Endothelial cell of umbilical vein (primary cell): ENCODE measurements around the gene TAF8. TPM values are rescaled to one million over a fixed set of nuclear protein-coding genes. Genes with fewer than 3 reads are reported as not detected.

Experiments
- BruUV-seq: library from RNA; stranded (reverse); fragments of 400-500 nt; replicated peaks from 2 replicates; lab custom pipeline; 2021; lab: Mats Ljungman, UMichigan
- CTCF ChIA-PET: fragments of 300-600, 350-600 bp; sonication (Branson Sonifier 250); formaldehyde crosslinking; loops from one replicate; lab custom pipeline; 2021; ENCODE audit warnings: antibody characterized with exemption, inconsistent platforms; lab: Charles Lee
- POLR2A ChIA-PET: fragments of 300-600, 350-600 bp; sonication (Branson Sonifier 250); formaldehyde crosslinking; loops from one replicate; lab custom pipeline; 2021; ENCODE audit warnings: antibody characterized with exemption, inconsistent platforms; lab: Charles Lee
- DNase-seq: peaks from one replicate; pipeline ENCODE4 v3.0.0-alpha.2; 2011; ENCODE audit warnings: low read depth, low spot score
- FAIRE-seq: peaks from 2 replicates; lab custom pipeline; 2011; peaks lifted over from hg19 to GRCh38; lab: Jason Lieb, UNC
- H2AFZ ChIP-seq: 2 replicates; pipeline ENCODE4 v1.6.0; 2012; ENCODE audit warnings: low read depth, low read length, control low read depth, inconsistent platforms
- H3K27ac ChIP-seq: 2 replicates; pipeline ENCODE4 v1.5.1; 2011; ENCODE audit warnings: low read depth, mild to moderate bottlenecking, control low read depth, low read length, moderate library complexity; ENCODE audit not compliant: insufficient read depth
- H3K27me3 ChIP-seq, 2 experiments: 2 replicates each; pipeline versions ENCODE4 v1.6.0 to v1.6.1; 2011; ENCODE audit warnings: low read length in 2 of 2, mixed read lengths in 1 of 2; ENCODE audit not compliant: control insufficient read depth in 2 of 2, insufficient read depth in 2 of 2
- H3K36me3 ChIP-seq, 2 experiments: 2 replicates in 1 of 2; 3 replicates in 1 of 2; pipeline ENCODE4 v1.5.1; 2011; ENCODE audit warnings: low read length in 2 of 2, mild to moderate bottlenecking in 1 of 2, moderate library complexity in 1 of 2; ENCODE audit not compliant: control insufficient read depth in 2 of 2, insufficient read depth in 2 of 2; ENCODE audit errors: extremely low read depth in 1 of 2
- H3K4me1 ChIP-seq: 3 replicates; pipeline ENCODE4 v1.5.1; 2011; ENCODE audit warnings: mild to moderate bottlenecking, low read length; ENCODE audit not compliant: control insufficient read depth, insufficient read depth; ENCODE audit errors: extremely low read depth
- H3K4me2 ChIP-seq: 2 replicates; pipeline ENCODE4 v1.6.1; 2011; ENCODE audit warnings: low read length, control low read depth, mixed read lengths; ENCODE audit not compliant: insufficient read depth
- H3K4me3 ChIP-seq, 3 experiments: fragments of 200-600 bp in 1 of 3; sonication (generic), shearing (Covaris generic) in 1 of 3; replicated peaks in 1 of 3; 2 replicates each; pipeline ENCODE4 v1.5.1; 2011 to 2016; ENCODE audit warnings: control low read depth in 3 of 3, low read length in 3 of 3, mild to moderate bottlenecking in 2 of 3, inconsistent platforms in 1 of 3, low read depth in 1 of 3, moderate library complexity in 1 of 3; ENCODE audit not compliant: insufficient read depth in 1 of 3
- H3K79me2 ChIP-seq: 2 replicates; pipeline ENCODE4 v1.6.0; 2012; ENCODE audit warnings: low read length, inconsistent platforms; ENCODE audit not compliant: control insufficient read depth, insufficient read depth
- H3K9ac ChIP-seq: replicated peaks from 2 replicates; pipeline ENCODE3; 2011; ENCODE audit warnings: low read length, control low read depth; ENCODE audit not compliant: insufficient read depth; ENCODE audit errors: extremely low read depth
- H3K9me1 ChIP-seq: replicated peaks from 3 replicates; pipeline ENCODE4 v1.6.0; 2011; ENCODE audit warnings: mild to moderate bottlenecking, low read length; ENCODE audit not compliant: control insufficient read depth, insufficient read depth; ENCODE audit errors: extremely low read depth
- H3K9me3 ChIP-seq: replicated peaks from 2 replicates; pipeline ENCODE4 v1.5.1; 2012; ENCODE audit warnings: low read length, inconsistent platforms; ENCODE audit not compliant: control insufficient read depth, insufficient read depth
- H4K20me1 ChIP-seq: replicated peaks from 2 replicates; pipeline ENCODE3; 2011; ENCODE audit warnings: mild to moderate bottlenecking, low read length; ENCODE audit not compliant: control insufficient read depth, insufficient read depth; ENCODE audit errors: extremely low read depth
- EZH2 ChIP-seq: IDR thresholded peaks from 2 replicates; pipeline ENCODE4 v1.6.1; 2012; ENCODE audit warnings: borderline replicate concordance, low read depth, mild to moderate bottlenecking, moderate library complexity, low read length, inconsistent platforms; ENCODE audit not compliant: severe bottlenecking
- FOS ChIP-seq: IDR thresholded peaks from 2 replicates; pipeline ENCODE4 v1.6.1; 2011; ENCODE audit warnings: mild to moderate bottlenecking, low read length, moderate library complexity, borderline replicate concordance; ENCODE audit not compliant: insufficient read depth
- GATA2 ChIP-seq: IDR thresholded peaks from 2 replicates; pipeline ENCODE4 v1.7.0; 2011; ENCODE audit warnings: low read depth, mild to moderate bottlenecking, moderate library complexity, mixed read lengths, low read length; ENCODE audit not compliant: insufficient read length, insufficient read depth
- JUN ChIP-seq: IDR thresholded peaks from 2 replicates; pipeline ENCODE4 v1.6.1; 2011; ENCODE audit warnings: borderline replicate concordance, low read depth; ENCODE audit not compliant: insufficient read length, insufficient read depth
- MYC ChIP-seq: IDR thresholded peaks from one replicate; pipeline ENCODE4 v1.6.1; 2011; ENCODE audit warnings: mild to moderate bottlenecking, low read depth, low read length
- POLR2A ChIP-seq: IDR thresholded peaks from 2 replicates; pipeline ENCODE4 v1.6.1; 2012; ENCODE audit warnings: low read depth, mild to moderate bottlenecking, control low read depth, low read length
- POLR2AphosphoS5 ChIP-seq: IDR thresholded peaks from 2 replicates; pipeline ENCODE4 v1.6.1; 2012; ENCODE audit warnings: low read depth, mild to moderate bottlenecking, control low read depth, low read length, moderate library complexity; ENCODE audit not compliant: insufficient read depth
- dilution Hi-C: fragments of 300-500 bp; cut with MboI; formaldehyde crosslinking; loops from one replicate; pipeline ENCODE4 v1.15.0; 2019; ENCODE audit warnings: low sequenced_read_pairs; ENCODE audit not compliant: extremely low pct_ligation_motif_present
- intact Hi-C: fragments of 100-400 bp; cut with micrococcal nuclease; formaldehyde crosslinking; loops from one replicate; pipeline ENCODE4 v1.10.0; 2022
- polyA plus RNA-seq, 4 experiments: library from polyadenylated mRNA; depleted of rRNA in 3 of 4; stranded (reverse) in 3 of 4; unstranded in 1 of 4; fragments of >200 nt; gene quantifications; 2 replicates each; pipeline versions ENCODE4 v1.2.1 to v1.2.3, GENCODE V29; 2011 to 2012; ENCODE audit warnings: missing spikeins in 1 of 4
- total RNA-seq: library from RNA; stranded (reverse); gene quantifications from 2 replicates; pipeline ENCODE4 v1.2.3, GENCODE V29; 2021
- TF ChIP-seq, protein P1 (sequence below), 2 donors: IDR thresholded peaks; 1 replicate in 1 of 2; 2 replicates in 1 of 2; pipeline ENCODE4 v1.5.1; 2011; ENCODE audit warnings: low read length in 2 of 2, mild to moderate bottlenecking in 2 of 2, moderate library complexity in 2 of 2, control low read depth in 1 of 2, inconsistent platforms in 1 of 2, low read depth in 1 of 2; ENCODE audit not compliant: insufficient read depth in 1 of 2; ENCODE audit errors: extremely low read depth in 1 of 2
- TF ChIP-seq, protein P2 (sequence below): IDR thresholded peaks from 2 replicates; pipeline ENCODE4 v1.6.1; 2011; ENCODE audit not compliant: insufficient read depth, insufficient read length

TAF8 gene
- total and polyA plus RNA-seq, 2 donors (not counting 3 experiments of a cell fraction or from before 2014, with no cell fraction given) = 32.9 to 45.4 TPM

DNA sequence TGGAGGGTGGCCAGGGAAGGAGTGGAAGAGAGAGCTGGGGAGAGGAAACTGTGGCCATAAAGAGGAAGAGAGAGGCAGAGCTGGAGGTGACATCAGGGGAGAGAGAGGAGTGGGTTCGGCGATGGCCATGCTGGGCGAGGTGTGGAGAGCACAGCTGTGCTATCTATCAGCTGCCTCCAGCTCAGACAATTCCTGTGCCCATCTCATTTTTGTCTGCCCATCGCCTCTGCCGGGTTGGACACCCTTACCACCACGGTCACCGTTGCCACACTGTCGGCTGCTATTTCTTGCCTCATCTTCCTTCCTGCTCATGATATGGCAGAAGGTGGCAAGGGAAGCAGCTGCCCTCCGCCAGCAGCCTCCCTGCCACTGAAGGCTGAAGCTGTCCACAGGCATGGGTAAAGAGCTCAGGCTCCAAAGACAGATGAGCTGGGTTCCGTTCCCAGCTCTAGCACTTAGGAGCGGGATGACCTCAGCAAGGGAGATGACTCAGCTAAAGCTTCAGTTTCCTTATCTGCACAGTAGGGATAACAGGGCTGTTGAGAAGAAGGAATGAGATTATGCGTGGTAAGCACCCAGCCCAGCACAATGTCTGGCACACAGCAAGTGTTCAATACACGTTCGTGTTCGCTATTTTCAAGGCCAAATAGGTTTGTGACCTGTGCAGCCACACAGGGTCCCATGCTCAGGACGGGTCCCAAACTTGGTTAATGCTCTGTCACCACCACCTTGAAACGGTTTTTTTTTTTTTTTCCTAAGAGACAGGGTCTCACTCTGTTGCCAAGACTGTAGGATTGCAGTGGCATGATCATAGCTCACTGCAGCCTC, 21.9 kb upstream of the TAF8 start:
- POLR2A ChIA-PET = interaction anchor here (0.6 to 0.7 kb wide), 3 partner anchors 15 to 288 kb away, joined by 3 read pairs; no protein-coding TSS in a partner anchor
- FAIRE-seq = peak; percentile 98

More for the DNA sequence above, 21.9 kb upstream of the TAF8 start:
- intact Hi-C loops (loop anchor here (5.0 kb wide), 2 partner anchors 61 to 86 kb away; partner anchors contain the start of gene CCND3), dilution Hi-C loops (no loop called here)
- Histone ChIP-seq H3K4me3 (no peak overlapping the region), H3K79me2 (no peaks in the 10 kb centered on the region), H3K27ac (peak overlapping the region; percentile 34), H3K4me2 (no peak overlapping the region), H2AFZ (peak overlapping the region; percentile 10), H3K36me3 (no peaks in the 10 kb centered on the region), H3K9me1 (no peaks in the 10 kb centered on the region), H3K27me3 (no peaks in the 10 kb centered on the region), H3K9ac (no peak overlapping the region), H3K9me3 (no peaks in the 10 kb centered on the region), H3K4me1 (peaks cover 10% of the 10 kb centered on the region), H4K20me1 (no peaks in the 10 kb centered on the region)
- peak; percentile 40 for TF ChIP-seq GATA2
- TF ChIP-seq POLR2AphosphoS5 = peak; percentile 27
- no peak for TF ChIP-seq EZH2
- peak; percentile 76 for TF ChIP-seq FOS
- no peak for TF ChIP-seq POLR2A
- TF ChIP-seq, protein P1, sequence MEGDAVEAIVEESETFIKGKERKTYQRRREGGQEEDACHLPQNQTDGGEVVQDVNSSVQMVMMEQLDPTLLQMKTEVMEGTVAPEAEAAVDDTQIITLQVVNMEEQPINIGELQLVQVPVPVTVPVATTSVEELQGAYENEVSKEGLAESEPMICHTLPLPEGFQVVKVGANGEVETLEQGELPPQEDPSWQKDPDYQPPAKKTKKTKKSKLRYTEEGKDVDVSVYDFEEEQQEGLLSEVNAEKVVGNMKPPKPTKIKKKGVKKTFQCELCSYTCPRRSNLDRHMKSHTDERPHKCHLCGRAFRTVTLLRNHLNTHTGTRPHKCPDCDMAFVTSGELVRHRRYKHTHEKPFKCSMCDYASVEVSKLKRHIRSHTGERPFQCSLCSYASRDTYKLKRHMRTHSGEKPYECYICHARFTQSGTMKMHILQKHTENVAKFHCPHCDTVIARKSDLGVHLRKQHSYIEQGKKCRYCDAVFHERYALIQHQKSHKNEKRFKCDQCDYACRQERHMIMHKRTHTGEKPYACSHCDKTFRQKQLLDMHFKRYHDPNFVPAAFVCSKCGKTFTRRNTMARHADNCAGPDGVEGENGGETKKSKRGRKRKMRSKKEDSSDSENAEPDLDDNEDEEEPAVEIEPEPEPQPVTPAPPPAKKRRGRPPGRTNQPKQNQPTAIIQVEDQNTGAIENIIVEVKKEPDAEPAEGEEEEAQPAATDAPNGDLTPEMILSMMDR (IDR thresholded peaks at IDR 0.05; ENCODE audit: extremely low read depth in 1 of 2, insufficient read depth in 1 of 2, low read depth in 1 of 2, low read length in 2 of 2) = no peak
- TF ChIP-seq, protein P2, sequence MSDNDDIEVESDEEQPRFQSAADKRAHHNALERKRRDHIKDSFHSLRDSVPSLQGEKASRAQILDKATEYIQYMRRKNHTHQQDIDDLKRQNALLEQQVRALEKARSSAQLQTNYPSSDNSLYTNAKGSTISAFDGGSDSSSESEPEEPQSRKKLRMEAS = no peak
- no peak for TF ChIP-seq MYC
- peak; percentile 68 for TF ChIP-seq JUN
- CTCF ChIA-PET = interaction anchor here (0.6 to 3.0 kb wide), 19 partner anchors 12 to 519 kb away, joined by 3 to 12 read pairs (median 4); partner anchors contain the start of genes BYSL, MED20, TAF8 and TOMM6
- TSS peak; percentile 50 for BruUV-seq
- DNase-seq = peak; percentile 62
